T-helper 1 cell treated with Interleukin-12 subunit alpha and Interleukin-12 subunit beta and Interleukin-4 antibody, amounts not matched to agents 30 μg/mL and 1 μg/mL, for 36 hours (primary cell): ENCODE results near the gene CEP20.

Experiments
- H3K27ac Mint-ChIP-seq: one replicate; pipeline ENCODE4 v1.8.0; 2021; ENCODE audit warnings: mild to moderate bottlenecking, mixed read lengths
- H3K27me3 Mint-ChIP-seq: one replicate; pipeline ENCODE4 v1.8.0; 2021; ENCODE audit warnings: low read depth, mixed read lengths
- H3K36me3 Mint-ChIP-seq: one replicate; pipeline ENCODE4 v1.8.0; 2021; ENCODE audit warnings: low read depth, mixed read lengths
- H3K4me1 Mint-ChIP-seq: one replicate; pipeline ENCODE4 v1.8.0; 2021; ENCODE audit warnings: low read depth, mixed read lengths
- H3K4me3 Mint-ChIP-seq: one replicate; pipeline ENCODE4 v1.8.0; 2021; ENCODE audit warnings: mild to moderate bottlenecking, moderate library complexity, mixed read lengths
- H3K9me3 Mint-ChIP-seq: one replicate; pipeline ENCODE4 v1.8.0; 2021; ENCODE audit warnings: mixed read lengths

Gene CEP20

GRCh38 chr16:15819046-15819445, 69.4 kb downstream of the CEP20 start:
- Mint-ChIP-seq H3K4me1 (no peaks in the 10 kb centered on the region), H3K27me3 (peaks cover 15% of the 10 kb centered on the region), H3K36me3 (no peaks in the 10 kb centered on the region), H3K27ac (no peak overlapping the region), H3K4me3 (no peak overlapping the region), H3K9me3 (peaks cover 20% of the 10 kb centered on the region)

- H3K36me3 Mint-ChIP-seq, result no peaks in the 10 kb centered on the region
- no peak overlapping the region for H3K27ac Mint-ChIP-seq
- H3K4me3 Mint-ChIP-seq, result no peak overlapping the region
- H3K4me1 Mint-ChIP-seq, result no peaks in the 10 kb centered on the region
- H3K27me3 Mint-ChIP-seq, result peaks cover 15% of the 10 kb centered on the region
- H3K9me3 Mint-ChIP-seq, result peaks cover 20% of the 10 kb centered on the region
Observed at GRCh38 chr16:15817446-15817845, 71.0 kb downstream of the CEP20 start.

- Mint-ChIP-seq H3K27me3 (peaks cover 12% of the 10 kb centered on the region), H3K4me3 (no peak overlapping the region), H3K9me3 (peaks cover 20% of the 10 kb centered on the region), H3K27ac (no peak overlapping the region), H3K4me1 (no peaks in the 10 kb centered on the region), H3K36me3 (no peaks in the 10 kb centered on the region)
Observed at GRCh38 chr16:15816228-15816627, 72.2 kb downstream of the CEP20 start.
